ENCODE measurements around the gene ESYT2.

Gene ESYT2

DNA sequence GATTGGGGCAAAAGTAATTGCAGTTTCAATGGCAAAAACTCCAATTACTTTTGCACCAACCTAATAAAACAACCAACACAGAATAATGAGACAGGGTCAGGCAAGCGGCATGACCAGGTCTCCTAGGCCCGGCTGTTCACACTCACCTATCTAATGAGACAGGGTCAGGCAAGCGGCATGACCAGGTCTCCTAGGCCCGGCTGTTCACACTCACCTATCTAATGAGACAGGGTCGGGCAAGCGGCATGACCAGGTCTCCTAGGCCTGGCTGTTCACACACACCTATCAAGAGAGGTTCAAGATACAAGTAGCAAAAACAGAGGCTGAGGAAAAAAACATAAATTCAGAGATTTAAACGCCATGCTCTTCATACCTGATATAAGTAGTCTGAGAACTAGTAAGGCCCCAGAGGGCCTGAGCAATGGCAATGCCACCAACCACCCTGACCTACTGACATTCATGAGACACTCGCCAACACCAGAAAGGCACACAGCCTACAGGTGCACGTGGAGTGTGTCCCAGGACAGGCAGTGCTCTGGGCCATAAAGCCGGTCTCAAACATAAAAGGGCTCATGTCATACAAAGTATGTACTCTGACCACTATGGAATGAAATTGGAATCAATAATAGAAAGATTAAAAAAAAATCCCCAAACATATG is 84.1 kb downstream of the ESYT2 start:
- no peak for DNase-seq (ENCODE audit: low read depth, low spot score)

DNA sequence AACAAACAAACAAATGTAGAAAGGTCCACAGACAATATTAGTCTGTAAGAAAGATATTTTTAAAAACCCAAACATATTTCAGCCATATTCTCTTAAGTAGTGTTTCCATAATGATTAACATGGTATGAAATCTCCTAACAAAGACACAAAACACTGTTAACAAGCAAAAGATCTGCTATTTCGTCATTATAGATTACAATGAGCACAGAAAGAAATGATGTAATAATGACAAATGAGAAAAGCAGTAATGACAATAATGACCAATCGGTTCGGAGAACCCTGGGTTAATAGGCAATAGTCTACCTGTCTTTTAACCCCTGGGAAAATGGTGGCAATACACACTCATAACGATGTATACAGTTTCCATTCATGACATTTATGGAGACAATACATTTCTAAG is 85.2 kb downstream of the ESYT2 start:
- no peak for DNase-seq (ENCODE audit: low read depth, low spot score)

DNA sequence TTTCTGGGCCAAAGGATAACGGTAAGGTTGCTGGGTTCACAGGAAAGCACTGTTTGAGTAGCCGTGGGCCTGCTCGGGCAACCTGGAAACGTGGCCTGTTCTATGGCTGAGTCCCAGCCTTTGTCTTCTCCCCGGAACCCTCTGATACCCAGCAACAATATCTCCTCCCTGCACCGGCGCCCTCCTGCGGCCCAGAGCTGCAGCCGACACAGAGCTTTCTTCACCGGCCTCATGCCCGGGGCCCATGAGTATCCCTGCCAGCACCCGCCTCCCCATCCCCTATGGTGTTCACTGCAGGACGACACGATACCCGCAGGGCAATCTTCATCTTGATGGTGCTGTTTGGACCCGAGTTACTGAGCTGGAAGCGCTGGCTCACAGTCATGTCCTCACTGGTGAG is 86.1 kb downstream of the ESYT2 start:
- DNase-seq (ENCODE audit: low read depth, low spot score), result no peak

DNA sequence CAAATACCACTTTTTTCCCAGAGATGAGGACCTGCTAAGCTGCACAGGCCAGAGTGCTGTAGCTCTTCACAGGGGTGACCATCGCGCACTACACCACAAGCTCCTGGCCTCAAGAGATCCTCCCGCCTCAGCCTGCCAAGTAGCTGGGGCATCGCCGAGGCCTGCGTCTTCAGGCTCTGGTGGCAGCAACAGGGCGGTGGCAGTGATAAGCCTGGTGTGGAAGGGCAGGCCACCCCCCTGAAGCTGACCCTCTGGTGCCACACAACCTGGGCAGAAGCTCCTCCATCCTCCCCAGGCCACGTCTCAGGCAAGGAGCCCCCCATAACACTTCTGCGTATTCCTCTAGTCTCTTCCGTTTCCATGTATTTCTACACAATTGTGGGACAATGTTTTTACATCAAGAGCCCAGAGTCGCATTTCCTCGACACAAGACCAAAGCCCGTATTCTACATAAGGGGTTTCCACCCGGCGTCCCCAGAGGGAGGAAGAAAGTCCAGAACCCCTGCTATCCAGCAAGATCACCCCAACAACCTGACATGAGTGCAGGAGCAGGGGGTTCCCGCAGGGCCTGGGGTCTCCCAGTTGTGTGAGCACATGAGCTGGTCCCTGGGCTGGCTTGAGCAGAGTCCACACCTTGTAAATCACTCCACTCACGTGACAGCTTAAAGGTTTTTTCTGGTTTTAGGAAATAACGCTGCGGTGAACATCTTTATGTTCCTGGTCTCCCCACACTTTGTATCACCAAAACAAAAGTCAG is 87.1 kb downstream of the ESYT2 start:
- DNase-seq (ENCODE audit: low read depth, low spot score), result no peak

DNA sequence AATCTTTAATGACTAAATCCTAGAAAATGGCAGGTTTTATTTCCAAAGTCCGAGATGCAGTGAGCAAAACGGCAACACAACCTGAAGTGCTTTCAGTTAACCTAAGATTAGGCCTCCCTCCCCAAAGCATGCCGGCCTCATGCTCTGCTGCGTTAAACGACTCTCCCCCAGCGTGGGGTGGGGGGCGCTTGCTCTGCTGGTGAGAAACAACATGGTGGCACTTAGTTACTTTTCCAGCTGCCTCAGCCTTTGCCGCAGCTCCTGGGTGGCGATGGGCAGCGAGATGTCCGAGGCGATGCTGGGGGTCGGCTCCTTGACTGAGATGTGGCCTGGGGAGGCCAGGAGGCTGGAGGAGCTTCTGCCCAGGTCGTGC is 88.0 kb downstream of the ESYT2 start:
- DNase-seq (ENCODE audit: low read depth, low spot score), result no peak

DNA sequence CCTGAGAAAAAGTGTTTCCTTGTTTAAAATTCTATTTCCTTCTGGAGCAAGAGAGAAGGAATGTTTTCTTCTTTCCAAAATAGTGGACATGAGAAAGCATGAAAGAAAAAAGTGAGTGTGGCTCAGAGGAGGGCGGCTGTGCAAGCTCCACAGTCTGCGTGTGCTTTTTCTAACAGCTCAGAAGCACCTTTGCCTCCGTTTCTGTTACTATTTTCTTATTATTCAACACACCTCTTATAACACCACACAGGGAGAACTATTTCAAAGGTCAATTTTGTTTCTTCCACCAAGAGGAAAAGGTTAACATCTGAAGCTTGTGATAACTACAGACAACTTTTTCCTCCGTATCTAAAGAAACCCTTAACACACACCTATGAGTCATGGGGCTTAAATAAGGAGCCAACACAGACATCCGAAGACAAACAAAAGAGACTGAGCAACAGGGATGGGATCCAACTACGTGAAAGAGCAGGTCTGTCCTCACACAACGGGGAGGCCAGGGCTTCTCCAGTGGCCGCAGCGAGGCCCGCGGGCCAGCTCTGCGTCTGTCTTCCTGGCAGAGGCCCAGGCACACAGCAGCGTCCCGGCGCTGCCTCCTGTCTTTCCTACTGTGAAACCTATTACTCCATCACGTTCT is 88.5 kb downstream of the ESYT2 start:
- no peak for DNase-seq (ENCODE audit: low read depth, low spot score)

DNA sequence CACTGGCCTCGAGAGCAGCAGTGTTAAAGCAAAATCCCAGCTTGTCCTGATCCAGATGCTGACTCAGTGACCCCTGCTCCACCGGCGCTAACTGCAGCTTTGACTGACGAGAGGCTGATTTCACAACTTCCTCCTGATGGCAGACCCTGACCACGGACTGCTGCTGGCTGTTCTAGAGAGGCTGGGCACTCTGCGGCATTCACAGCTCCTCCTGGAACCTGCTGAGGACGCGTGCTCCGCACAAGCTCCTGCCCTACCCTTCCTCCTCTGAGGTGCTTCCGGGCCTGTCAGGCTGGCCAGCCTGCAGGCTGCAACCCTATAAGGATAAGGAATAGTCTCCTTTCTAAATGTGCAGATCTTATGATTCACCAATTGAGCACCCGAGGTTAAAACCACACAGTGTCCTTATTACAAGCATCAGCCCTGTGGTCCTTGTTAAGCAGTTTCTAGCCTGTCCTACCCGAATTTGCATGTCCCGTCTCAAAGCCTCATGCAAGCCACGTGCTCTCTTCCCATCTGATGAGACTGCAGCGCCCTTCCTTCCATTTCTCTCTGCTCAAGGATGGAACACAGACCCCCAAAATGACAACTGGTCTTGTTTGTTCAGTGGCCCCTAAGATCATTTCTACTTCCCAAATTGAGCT is 89.2 kb downstream of the ESYT2 start:
- no peak for DNase-seq (ENCODE audit: low read depth, low spot score)

DNA sequence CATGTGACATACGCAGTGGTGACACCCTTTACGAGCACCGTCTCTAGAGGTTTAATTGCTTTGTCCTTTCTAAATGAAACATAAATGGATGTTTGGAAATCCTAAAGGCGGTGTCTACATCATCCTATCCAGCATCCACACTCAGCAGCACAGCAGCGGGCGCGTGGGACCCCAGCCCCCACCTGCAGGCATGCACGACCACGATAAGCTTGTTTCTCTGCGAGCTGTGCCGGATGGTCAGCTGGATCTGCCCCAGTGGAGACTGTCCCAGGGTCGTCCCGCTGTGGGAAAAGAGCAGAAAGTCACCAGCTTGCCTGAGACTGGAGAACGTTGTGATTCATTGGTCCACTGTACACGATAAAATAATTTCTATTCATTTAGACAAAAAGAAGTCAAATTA is 90.5 kb downstream of the ESYT2 start:
- no peak for DNase-seq (ENCODE audit: low read depth, low spot score)

DNA sequence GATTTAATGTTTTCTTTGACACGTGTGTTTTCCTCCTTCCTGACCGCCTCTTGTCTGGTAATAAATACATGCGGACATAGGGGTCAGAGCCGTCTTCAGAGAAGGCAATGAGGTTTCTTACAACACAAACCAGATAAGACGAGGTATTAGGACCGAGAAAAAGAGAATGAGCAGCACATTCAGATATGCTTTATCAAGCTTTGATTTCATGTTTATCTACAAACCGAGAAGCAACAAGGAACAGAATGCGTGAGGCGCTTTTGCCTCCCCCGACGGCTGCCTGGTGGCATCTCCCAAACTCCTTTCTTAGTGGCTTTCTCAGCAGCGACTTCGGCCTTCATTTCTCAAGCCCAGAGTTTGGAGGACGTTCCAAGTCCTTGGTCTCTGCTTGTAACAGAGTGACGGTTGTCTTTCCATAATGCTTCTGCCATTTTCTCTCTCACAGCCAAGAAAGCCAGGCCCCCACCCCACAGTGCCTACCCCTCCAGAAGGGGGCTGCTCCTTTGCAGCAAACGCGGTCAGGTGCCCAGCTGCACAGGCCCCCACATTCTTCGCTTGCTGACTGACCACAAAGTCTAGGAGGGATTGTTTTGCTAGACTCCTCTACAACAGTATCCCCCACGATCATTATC is 92.1 kb downstream of the ESYT2 start:
- no peak for DNase-seq (ENCODE audit: low read depth, low spot score)

DNA sequence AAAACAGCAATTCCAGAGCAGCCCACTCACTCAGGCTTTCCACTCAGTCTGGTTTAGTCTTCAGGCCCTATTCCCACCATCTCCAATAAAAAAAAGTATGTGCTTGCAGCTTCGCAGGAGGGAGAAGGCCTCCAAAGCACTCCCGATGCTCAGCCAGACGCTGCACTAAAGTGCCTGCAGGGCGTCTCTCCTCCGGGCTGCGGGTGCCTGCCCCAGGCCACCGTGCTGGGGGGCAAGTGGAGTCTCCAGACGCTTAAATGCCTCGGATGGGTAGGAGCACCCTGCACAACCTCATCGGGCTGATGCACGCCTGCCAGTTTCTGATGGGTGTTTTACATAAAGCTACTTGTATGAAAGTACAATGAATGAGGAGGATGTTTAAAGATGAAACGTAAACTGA is 93.4 kb downstream of the ESYT2 start:
- no peak for DNase-seq (ENCODE audit: low read depth, low spot score)

DNA sequence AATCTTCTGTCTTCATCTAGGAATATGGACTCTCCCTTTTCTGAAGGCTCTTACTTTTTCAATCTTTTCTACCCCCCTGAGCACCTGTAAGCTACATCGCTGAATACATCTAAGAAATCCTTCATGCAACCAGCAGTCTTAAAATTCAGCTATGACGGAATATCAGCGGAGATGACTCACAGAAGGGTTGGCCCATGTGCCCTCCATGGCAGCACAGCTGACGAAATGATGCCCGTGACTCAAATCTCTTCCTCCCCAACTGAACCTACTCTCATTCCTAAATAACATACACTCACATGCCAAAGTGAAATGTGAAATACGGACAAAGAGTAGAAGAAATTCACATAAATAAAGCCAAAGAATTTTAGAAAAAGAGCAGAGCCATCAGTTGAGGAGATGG is 94.4 kb downstream of the ESYT2 start:
- DNase-seq (ENCODE audit: low read depth, low spot score), result no peak

DNA sequence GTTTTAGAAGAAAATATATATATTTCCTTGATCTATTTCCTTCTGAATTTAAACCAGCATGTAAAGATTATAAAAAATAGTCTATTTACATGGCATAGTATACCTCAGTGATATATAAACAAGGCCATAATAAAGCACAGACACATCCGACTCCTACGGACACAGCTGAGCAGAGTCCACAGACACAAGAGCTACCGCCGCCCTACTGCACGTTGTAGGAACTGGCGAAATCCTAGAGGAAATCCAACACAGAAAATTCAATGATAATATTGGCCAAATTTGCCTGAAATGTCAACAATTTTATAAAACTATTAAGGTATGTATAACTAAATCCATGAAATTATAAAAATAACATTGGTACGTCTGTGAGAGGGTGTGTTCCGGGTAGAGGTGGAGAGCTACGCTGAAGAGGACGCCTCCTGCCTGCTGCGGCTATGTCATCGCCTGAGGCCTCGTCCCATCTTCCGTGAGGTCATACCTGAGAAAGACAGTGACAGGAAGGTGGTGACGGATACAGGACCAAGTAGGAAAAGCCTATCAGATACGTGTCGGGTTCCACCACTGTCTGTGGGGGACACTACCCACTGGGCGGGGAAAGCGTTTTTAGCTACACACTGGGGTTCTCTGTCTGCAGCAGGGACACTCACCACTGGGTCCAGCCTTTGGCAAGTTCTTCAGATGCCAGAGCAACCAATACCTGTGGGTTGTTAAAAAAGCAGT is 95.4 kb downstream of the ESYT2 start:
- DNase-seq (ENCODE audit: low read depth, low spot score), result no peak

DNA sequence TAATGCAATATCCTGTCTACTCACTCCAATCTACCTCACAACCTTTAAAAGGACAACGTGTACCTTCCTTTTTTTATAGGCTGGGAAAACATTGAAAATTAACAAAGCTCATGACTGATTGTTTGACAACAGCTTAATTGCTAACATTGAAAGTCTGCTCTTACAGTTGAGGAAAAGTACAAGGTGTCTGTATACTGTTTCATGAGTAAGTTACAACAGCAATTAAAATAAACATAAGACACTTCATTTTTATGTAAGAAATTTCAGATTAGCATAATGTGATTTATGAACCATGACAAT is 96.1 kb downstream of the ESYT2 start:
- no peak for DNase-seq (ENCODE audit: low read depth, low spot score)

DNA sequence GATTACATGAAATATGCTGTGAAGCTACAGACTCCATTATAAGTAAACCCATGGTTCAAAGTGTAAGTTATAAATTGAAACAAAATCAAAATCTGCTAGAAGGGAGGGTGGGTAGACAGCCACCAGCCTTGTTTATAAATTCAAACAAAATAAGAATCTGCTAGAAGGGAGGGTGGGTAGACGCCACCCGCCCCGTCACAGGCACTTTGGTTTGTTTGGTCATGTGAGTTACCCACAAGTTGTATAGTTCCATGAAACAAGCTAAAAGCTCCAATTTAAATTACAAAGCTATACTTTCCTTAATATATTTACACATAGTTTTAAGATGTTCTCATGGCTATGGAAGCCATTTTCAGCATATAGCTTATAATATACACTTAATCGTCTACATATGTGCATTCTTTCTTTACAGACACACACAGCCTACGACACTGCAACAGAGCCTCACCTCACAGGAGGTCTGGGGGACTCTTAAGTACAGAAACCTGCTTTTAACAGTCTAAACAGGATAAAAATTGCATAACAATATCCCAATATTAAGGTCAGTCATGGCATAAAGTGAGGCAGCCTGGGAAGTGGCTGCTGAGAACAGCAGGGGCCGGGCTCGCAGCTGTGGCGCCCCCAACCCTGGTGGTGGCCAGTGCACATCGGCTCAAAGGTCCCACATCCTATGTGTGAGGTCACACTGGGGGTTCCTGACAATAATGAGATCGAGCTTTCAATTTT is 96.7 kb downstream of the ESYT2 start:
- no peak for DNase-seq (ENCODE audit: low read depth, low spot score)

DNA sequence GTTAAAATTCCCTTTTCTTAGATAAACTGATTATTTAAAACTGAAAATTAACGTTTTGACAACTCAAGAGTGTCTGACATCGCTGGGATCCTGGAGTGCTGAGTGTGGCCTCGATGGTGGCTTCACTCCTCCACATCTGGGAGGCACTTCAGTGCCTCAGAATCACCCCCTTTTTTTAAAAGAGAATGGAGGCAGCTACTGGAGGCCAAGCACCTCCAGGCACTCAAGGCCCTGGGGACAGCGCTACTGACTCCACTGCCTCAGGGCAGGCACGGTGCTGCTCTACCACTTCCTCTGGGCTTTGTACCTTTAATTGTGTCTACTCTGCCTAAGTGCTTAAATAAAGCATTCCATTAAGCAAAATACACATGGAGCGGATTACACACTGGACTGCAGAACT is 97.5 kb downstream of the ESYT2 start:
- DNase-seq (ENCODE audit: low read depth, low spot score), result no peak

DNA sequence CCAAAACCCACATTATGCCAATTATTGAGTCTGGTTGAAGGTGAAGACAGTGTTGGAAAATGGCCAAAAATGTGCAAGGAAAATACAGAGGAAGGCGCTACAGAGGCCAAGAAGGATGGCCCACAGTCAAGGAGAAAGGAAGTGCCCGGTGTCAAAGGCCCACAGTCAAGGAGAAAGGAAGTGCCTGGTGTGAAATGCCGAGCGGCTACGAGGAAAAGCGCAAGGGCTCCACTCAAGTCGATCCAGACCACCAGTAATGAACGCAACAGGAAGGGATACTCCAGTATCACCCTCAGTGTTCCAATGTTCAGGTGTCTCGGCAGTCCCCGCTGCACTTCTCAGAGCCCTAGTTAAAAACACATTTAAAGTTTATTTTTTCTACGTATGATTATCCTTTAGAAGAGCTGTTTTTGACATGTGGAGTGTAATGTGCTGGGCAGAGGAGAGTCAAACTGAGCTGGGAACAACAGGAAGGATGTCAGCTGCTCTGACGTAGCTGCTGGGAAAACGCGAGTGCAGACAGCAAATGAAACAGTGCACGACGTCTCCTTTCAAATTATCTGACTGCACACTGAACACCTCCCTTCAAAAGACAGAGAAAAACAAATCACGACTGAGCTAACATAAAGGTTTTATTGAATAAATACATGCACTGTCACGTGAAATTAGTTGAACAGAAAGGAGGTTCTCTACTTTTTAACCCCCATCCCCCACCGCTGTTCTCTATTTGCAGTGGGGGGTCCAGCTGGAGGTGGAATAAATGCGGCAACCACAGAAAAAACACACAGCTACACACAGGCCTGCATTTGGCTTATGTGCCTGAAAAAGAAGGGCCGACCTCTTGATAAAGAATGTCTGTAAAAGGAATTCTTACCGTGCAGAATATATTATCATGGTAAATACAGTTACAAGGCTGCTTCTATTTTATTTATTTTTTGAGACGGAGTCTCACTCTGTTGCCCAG is 98.6 kb downstream of the ESYT2 start:
- no peak for DNase-seq (ENCODE audit: low read depth, low spot score)

DNA sequence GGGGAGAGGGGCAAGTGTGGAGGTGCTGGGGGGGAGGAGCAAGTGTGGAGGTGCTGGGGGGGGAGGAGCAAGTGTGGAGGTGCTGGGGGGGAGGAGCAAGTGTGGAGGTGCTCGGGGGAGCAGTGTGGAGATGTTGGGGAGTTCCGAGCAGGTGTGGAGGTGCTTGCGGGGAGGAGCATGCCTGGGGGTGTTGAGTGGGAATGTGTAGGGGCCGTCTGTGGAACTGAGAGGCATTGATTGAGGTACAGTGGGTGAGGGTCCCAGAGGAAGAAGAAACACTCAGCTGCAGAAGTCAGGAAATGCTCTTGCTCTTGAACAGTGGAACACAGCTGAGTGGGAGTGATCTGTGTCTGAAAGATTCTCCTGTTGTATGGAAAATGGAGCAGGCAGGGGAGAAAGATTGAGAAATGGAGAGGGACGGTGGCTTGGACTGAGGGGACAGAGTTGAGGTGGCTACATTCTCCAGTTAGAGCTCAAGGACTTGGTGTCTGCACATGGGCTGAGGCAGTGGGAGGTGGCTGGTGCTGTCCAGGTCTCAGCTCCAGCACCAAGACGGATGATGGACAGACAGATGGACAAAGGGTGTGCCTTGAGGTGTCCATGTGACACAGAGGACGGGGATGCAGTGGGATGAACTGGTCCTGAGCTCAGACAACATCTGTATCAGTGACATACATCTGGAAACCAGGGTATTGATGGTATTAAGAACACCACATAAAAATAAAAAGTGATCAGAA is 99.5 kb downstream of the ESYT2 start:
- DNase-seq (ENCODE audit: low read depth, low spot score), result no peak

DNA sequence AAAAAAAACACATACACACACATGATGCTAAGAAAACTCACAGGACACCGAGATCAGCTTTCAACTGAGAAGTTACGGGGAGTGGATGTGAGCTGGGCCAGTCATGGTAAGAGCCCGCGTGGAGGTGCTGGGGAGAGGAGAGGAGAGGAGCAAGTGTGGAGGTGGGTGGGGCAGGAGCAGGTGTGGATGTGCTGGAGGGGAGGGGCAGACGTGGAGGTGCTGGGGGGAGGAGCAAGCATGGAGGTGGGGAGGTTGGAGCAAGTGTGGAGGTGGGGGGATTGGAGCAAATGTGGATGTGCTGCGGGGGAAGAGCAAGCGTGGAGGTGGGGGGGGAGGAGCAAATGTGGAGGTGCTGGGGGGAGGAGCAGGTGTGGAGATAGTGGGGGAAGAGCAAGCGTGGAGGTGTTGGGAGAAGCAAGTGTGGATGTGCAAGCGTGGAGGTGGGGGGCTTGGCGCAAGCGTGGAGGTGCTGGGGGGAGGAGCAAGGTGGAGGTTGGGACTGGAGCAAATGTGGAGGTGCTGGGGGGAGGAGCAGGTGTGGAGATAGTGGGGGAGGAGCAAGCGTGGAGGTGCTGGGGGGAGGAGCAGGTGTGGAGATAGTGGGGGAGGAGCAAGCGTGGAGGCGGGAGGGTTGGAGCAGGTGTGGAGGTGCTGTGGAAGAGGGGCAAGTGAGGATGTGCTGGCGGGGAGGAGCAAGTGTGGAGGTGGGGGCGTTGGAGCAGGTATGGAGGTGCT is 100.2 kb downstream of the ESYT2 start:
- no peak for DNase-seq (ENCODE audit: low read depth, low spot score)

All from activated naive CD8-positive, alpha-beta T cell treated with anti-CD3 and anti-CD28 coated beads, Interleukin-2, amount 50 U/mL, for 16 hours (primary cell).